PC-3 (cell line): ENCODE data around the gene HERC2. TPM values are rescaled to one million over a fixed set of nuclear protein-coding genes. Genes with fewer than 3 reads are reported as not detected.

Source experiments
- ATAC-seq: fragments of 200-7000 bp; cut with Tn5 transposase; 2 replicates; pipeline ENCODE4 v1.9.1; 2020; ENCODE audit warnings: mild to moderate bottlenecking, moderate library complexity
- BruUV-seq: library from RNA; stranded (reverse); fragments of 400-500 nt; replicated peaks from 2 replicates; lab custom pipeline; 2021; lab: Mats Ljungman, UMichigan
- CTCF ChIA-PET: fragments of 300-600 bp; sonication (Branson Sonifier 250); formaldehyde crosslinking; loops from one replicate; lab custom pipeline; 2022; ENCODE audit warnings: antibody characterized with exemption; lab: Charles Lee
- POLR2A ChIA-PET: fragments of 300-600 bp; sonication (Branson Sonifier 250); formaldehyde crosslinking; loops from one replicate; lab custom pipeline; 2022; ENCODE audit warnings: antibody characterized with exemption; ENCODE audit not compliant: unreplicated experiment; lab: Charles Lee
- DNase-seq: peaks from one replicate; pipeline ENCODE4 v3.0.0-alpha.2; 2015
- H2AFZ ChIP-seq: fragments of 300-600 bp; sonication (generic); 2 replicates; pipeline ENCODE4 v1.6.0; 2016; ENCODE audit warnings: antibody characterized with exemption, low read length
- H3F3A ChIP-seq: fragments of 300-600 bp; sonication (generic); one replicate; pipeline ENCODE4 v1.6.0; 2017; ENCODE audit warnings: antibody characterized with exemption, low read length, control low read depth, mild to moderate bottlenecking; ENCODE audit not compliant: unreplicated experiment
- H3K27ac ChIP-seq: fragments of 300-600 bp; sonication (generic); 2 replicates; pipeline ENCODE4 v1.5.1; 2016; ENCODE audit warnings: mild to moderate bottlenecking, low read length
- H3K27me3 ChIP-seq: fragments of 300-600 bp; sonication (generic); 2 replicates; pipeline ENCODE4 v1.6.1; 2016; ENCODE audit warnings: low read length, mixed read lengths
- H3K36me3 ChIP-seq: fragments of 300-600 bp; sonication (generic); 2 replicates; pipeline ENCODE4 v1.6.1; 2016; ENCODE audit warnings: low read depth, mixed run types, low read length, mixed read lengths
- H3K4me1 ChIP-seq: fragments of 300-600 bp; sonication (generic); 2 replicates; pipeline ENCODE4 v1.5.1; 2016; ENCODE audit warnings: low read length; ENCODE audit not compliant: insufficient read depth
- H3K4me2 ChIP-seq: fragments of 300-600 bp; sonication (generic); 2 replicates; pipeline ENCODE4 v1.6.0; 2016; ENCODE audit warnings: low read length
- H3K4me3 ChIP-seq: fragments of 300-600 bp; sonication (generic); 2 replicates; pipeline ENCODE4 v1.5.1; 2016; ENCODE audit warnings: mild to moderate bottlenecking, low read length, mixed read lengths
- H3K79me2 ChIP-seq: fragments of 300-600 bp; sonication (generic); 2 replicates; pipeline ENCODE4 v1.6.1; 2017; ENCODE audit warnings: low read length, mixed read lengths
- H3K9ac ChIP-seq: fragments of 300-600 bp; sonication (generic); 2 replicates; pipeline ENCODE4 v1.6.0; 2016; ENCODE audit warnings: mild to moderate bottlenecking, low read length
- H3K9me2 ChIP-seq: fragments of 300-600 bp; sonication (generic); replicated peaks from 2 replicates; pipeline ENCODE4 v1.6.1; 2016; ENCODE audit warnings: mixed run types, low read length, mixed read lengths
- H3K9me3 ChIP-seq: fragments of 300-600 bp; sonication (generic); 2 replicates; pipeline ENCODE4 v1.6.1; 2016; ENCODE audit warnings: low read length, mixed read lengths
- H4K20me1 ChIP-seq: fragments of 300-600 bp; sonication (generic); 2 replicates; pipeline ENCODE4 v1.6.1; 2016; ENCODE audit warnings: low read length, mixed read lengths
- CTCF ChIP-seq: fragments of 300-600 bp; sonication (generic); conservative IDR thresholded peaks from 2 replicates; pipeline ENCODE4 v1.5.1; 2017; ENCODE audit warnings: antibody characterized with exemption, low read depth, mild to moderate bottlenecking, low read length
- EZH2 ChIP-seq: fragments of 300-600 bp; sonication (generic); IDR thresholded peaks from one replicate; pipeline ENCODE4 v1.6.1; 2017; ENCODE audit warnings: antibody characterized with exemption, mild to moderate bottlenecking, low read length; ENCODE audit not compliant: unreplicated experiment
- EZH2phosphoT487 ChIP-seq: fragments of 300-600 bp; sonication (generic); IDR thresholded peaks from 2 replicates; pipeline ENCODE4 v1.6.1; 2018; ENCODE audit warnings: mild to moderate bottlenecking, antibody characterized with exemption, low read length, borderline replicate concordance
- intact Hi-C: fragments of 100-400 bp; cut with micrococcal nuclease; formaldehyde crosslinking; loops from 2 replicates; pipeline ENCODE4 v1.9.0; 2023
- total RNA-seq: library from RNA; depleted of rRNA; stranded (reverse); fragments of >200 nt; gene quantifications from 2 replicates; pipeline ENCODE4 v1.2.3, GENCODE V29; 2014

The HERC2 gene
- total RNA-seq, 1 experiment from 2014 or later, result 45.9 TPM

GRCh38 chr15:28124841-28125240 is 197.1 kb downstream of the HERC2 start:
- H3K4me3 ChIP-seq, result no peak overlapping the region
- ChIA-PET POLR2A (no interaction called here), CTCF (no interaction called here)
- ATAC-seq (no peak), DNase-seq (no peak)
- intact Hi-C loops, result no loop called here
- H3K27me3 ChIP-seq, result no peaks in the 10 kb centered on the region
- H3K9me2 ChIP-seq, result no peaks in the 10 kb centered on the region
- no peaks in the 10 kb centered on the region for H3K9me3 ChIP-seq
- H3K4me2 ChIP-seq, result no peak overlapping the region
- H3K4me1 ChIP-seq, result no peaks in the 10 kb centered on the region
- H4K20me1 ChIP-seq, result no peaks in the 10 kb centered on the region; the same call in 1 of the 2 replicates
- no peak overlapping the region for H3K9ac ChIP-seq
- TF ChIP-seq CTCF, result no peak
- TF ChIP-seq EZH2phosphoT487, result no peak
- no peak for TF ChIP-seq EZH2
- no peak overlapping the region for H2AFZ ChIP-seq
- H3K36me3 ChIP-seq, result peaks cover 26% of the 10 kb centered on the region; the same call in 1 of the 2 replicates
- no peaks in the 10 kb centered on the region for H3K79me2 ChIP-seq
- BruUV-seq, result no TSS peak
- H3F3A ChIP-seq, result no peaks in the 10 kb centered on the region
- H3K27ac ChIP-seq, result no peak overlapping the region

DNA sequence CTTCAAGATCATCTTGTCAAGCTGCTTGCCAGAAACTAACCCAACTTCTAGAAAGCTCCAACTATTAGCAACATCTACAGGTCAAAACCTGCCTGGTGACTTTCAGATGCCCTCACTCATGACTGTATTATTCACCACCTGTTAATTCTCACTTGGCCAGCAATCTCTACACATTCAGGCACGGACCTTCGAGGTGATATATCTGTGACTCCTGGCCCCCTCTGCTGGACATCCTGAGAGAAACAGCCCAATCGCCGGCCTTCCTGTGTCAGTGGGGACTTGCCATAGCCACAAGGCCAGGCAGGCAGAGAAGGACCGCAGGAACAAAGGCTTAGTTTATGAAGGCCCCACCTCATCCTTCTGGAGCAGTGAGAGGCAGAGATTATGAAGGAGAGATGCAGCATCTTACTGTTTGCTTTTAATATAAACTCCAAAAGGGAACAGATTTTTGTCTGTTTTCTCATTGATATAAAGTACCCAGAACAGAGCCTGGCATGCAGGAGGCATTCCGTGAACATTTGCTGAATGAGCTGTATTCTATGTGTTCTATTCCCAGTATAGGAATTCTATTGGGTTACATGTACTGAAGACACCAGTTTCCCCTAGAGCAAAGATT is 198.5 kb downstream of the HERC2 start:
- H4K20me1 ChIP-seq, result no peaks in the 10 kb centered on the region; the same call in 1 of the 2 replicates
- no peak overlapping the region for H3K27ac ChIP-seq
- no peaks in the 10 kb centered on the region for H3K9me2 ChIP-seq
- H3K4me2 ChIP-seq, result no peak overlapping the region
- peaks cover 26% of the 10 kb centered on the region; the same call in 1 of the 2 replicates for H3K36me3 ChIP-seq
- peak; percentile 95 for ATAC-seq
- H3K4me3 ChIP-seq, result no peak overlapping the region
- no peak overlapping the region for H2AFZ ChIP-seq
- no peaks in the 10 kb centered on the region for H3K9me3 ChIP-seq
- H3K9ac ChIP-seq, result no peak overlapping the region
- H3F3A ChIP-seq, result no peaks in the 10 kb centered on the region
- no peaks in the 10 kb centered on the region for H3K79me2 ChIP-seq
- intact Hi-C loops, result loop anchor here (1.0 kb wide), 1 partner anchor 37 kb away; no protein-coding TSS in a partner anchor
- TF ChIP-seq CTCF (peak; percentile 84), EZH2 (no peak), EZH2phosphoT487 (no peak)
- POLR2A ChIA-PET, result no interaction called here
- CTCF ChIA-PET, result no interaction called here
- H3K4me1 ChIP-seq, result no peaks in the 10 kb centered on the region
- no TSS peak for BruUV-seq
- H3K27me3 ChIP-seq, result no peaks in the 10 kb centered on the region
- peak; percentile 85 for DNase-seq
